KMS-11 (cell line): ENCODE measurements around the gene NTN3.

Experiments used
- H2AFZ ChIP-seq: fragments of 200-600 bp; sonication (generic); 2 replicates; pipeline ENCODE4 v1.6.1; 2016; ENCODE audit warnings: antibody characterized with exemption, mixed run types, low read depth
- H3K27ac ChIP-seq: fragments of 200-600 bp; sonication (generic); 2 replicates; pipeline ENCODE4 v1.6.1; 2016; ENCODE audit warnings: mild to moderate bottlenecking, mixed run types
- H3K27me3 ChIP-seq: fragments of 200-600 bp; sonication (generic); 2 replicates; pipeline ENCODE4 v1.6.1; 2017; ENCODE audit warnings: mild to moderate bottlenecking, low read depth, mixed run types, moderate library complexity; ENCODE audit not compliant: insufficient read depth
- H3K36me3 ChIP-seq: fragments of 200-600 bp; sonication (generic); 2 replicates; pipeline ENCODE4 v1.6.1; 2017; ENCODE audit warnings: mild to moderate bottlenecking, mixed run types; ENCODE audit not compliant: insufficient read depth
- H3K4me1 ChIP-seq: fragments of 200-600 bp; sonication (generic); 2 replicates; pipeline ENCODE4 v1.6.1; 2016; ENCODE audit warnings: mild to moderate bottlenecking, low read depth, mixed run types; ENCODE audit not compliant: poor library complexity, severe bottlenecking
- H3K4me2 ChIP-seq: fragments of 200-600 bp; sonication (generic); 2 replicates; pipeline ENCODE4 v1.7.0; 2016; ENCODE audit warnings: mild to moderate bottlenecking, mixed run types
- H3K4me3 ChIP-seq: fragments of 200-600 bp; sonication (generic); IDR thresholded peaks from 2 replicates; pipeline ENCODE4 v1.6.1; 2017; ENCODE audit warnings: low read depth, low read length, mixed read lengths; ENCODE audit not compliant: insufficient read depth
- H3K79me2 ChIP-seq: fragments of 200-600 bp; sonication (generic); 2 replicates; pipeline ENCODE4 v1.6.1; 2016; ENCODE audit warnings: low read depth, mixed run types; ENCODE audit not compliant: insufficient read depth
- H3K9ac ChIP-seq: fragments of 200-600 bp; sonication (generic); 2 replicates; pipeline ENCODE4 v1.6.1; 2016; ENCODE audit warnings: mild to moderate bottlenecking, mixed run types
- H4K20me1 ChIP-seq: fragments of 200-600 bp; sonication (generic); 2 replicates; pipeline ENCODE4 v1.6.1; 2016; ENCODE audit warnings: mild to moderate bottlenecking, mixed run types; ENCODE audit not compliant: insufficient read depth
- CTCF ChIP-seq: fragments of 200-600 bp; sonication (generic); conservative IDR thresholded peaks from 2 replicates; pipeline ENCODE4 v1.6.1; 2017; ENCODE audit warnings: low read depth, mild to moderate bottlenecking, antibody characterized with exemption, low read length, moderate library complexity, mixed read lengths

The NTN3 gene

GRCh38 chr16:2485811-2486507, 14.9 kb downstream of the NTN3 start:
- H3K4me3 ChIP-seq = no peak overlapping the region
- H3K27ac ChIP-seq = no peak overlapping the region
- H3K27me3 ChIP-seq = no peaks in the 10 kb centered on the region
- H2AFZ ChIP-seq = no peak overlapping the region
- no peaks in the 10 kb centered on the region for H3K36me3 ChIP-seq
- H3K4me2 ChIP-seq = no peak overlapping the region
- 0 out of 2 replicates have a peak, but pooled peaks cover 4% of the 10 kb centered on the region for H3K79me2 ChIP-seq
- H4K20me1 ChIP-seq = no peaks in the 10 kb centered on the region
- no peak overlapping the region for H3K9ac ChIP-seq
- no peaks in the 10 kb centered on the region for H3K4me1 ChIP-seq
- no peak for TF ChIP-seq CTCF

GRCh38 chr16:2486645-2487516, 15.8 kb downstream of the NTN3 start:
- Histone ChIP-seq H3K4me1 (no peaks in the 10 kb centered on the region), H4K20me1 (no peaks in the 10 kb centered on the region), H3K36me3 (no peaks in the 10 kb centered on the region), H3K79me2 (0 out of 2 replicates have a peak, but pooled peaks cover 4% of the 10 kb centered on the region), H3K4me2 (no peak overlapping the region), H3K27me3 (no peaks in the 10 kb centered on the region), H3K27ac (no peak overlapping the region), H3K9ac (no peak overlapping the region), H3K4me3 (no peak overlapping the region), H2AFZ (no peak overlapping the region)
- TF ChIP-seq CTCF = no peak

- Histone ChIP-seq H3K4me1 (no peaks in the 10 kb centered on the region), H3K27me3 (no peaks in the 10 kb centered on the region), H3K36me3 (no peaks in the 10 kb centered on the region), H2AFZ (no peak overlapping the region), H3K4me2 (no peak overlapping the region), H3K79me2 (0 out of 2 replicates have a peak, but pooled peaks cover 4% of the 10 kb centered on the region), H3K9ac (no peak overlapping the region), H4K20me1 (no peaks in the 10 kb centered on the region), H3K27ac (no peak overlapping the region), H3K4me3 (no peak overlapping the region)
- TF ChIP-seq CTCF = no peak
These were observed 16.4 kb downstream of the NTN3 start for GRCh38 chr16:2487517-2487842.

- Histone ChIP-seq H3K4me3 (no peak overlapping the region), H3K36me3 (no peaks in the 10 kb centered on the region), H3K4me1 (no peaks in the 10 kb centered on the region), H3K27ac (no peak overlapping the region), H3K79me2 (0 out of 2 replicates have a peak, but pooled peaks cover 4% of the 10 kb centered on the region), H3K9ac (no peak overlapping the region), H2AFZ (no peak overlapping the region), H3K4me2 (no peak overlapping the region), H3K27me3 (no peaks in the 10 kb centered on the region), H4K20me1 (no peaks in the 10 kb centered on the region)
- no peak for TF ChIP-seq CTCF
These were observed 16.9 kb downstream of the NTN3 start for GRCh38 chr16:2487903-2488531.
